Brain microvascular endothelial cell (primary cell): ENCODE measurements around the gene PTPRD.

Experiments used
- DNase-seq: peaks from one replicate; pipeline ENCODE4 v3.0.0-alpha.2; 2020
- H3K27ac ChIP-seq: fragments of 250-450 bp; sonication (Bioruptor Pico); 2 replicates; pipeline ENCODE4 v1.5.1; 2020; ENCODE audit warnings: mild to moderate bottlenecking, moderate library complexity
- H3K27me3 ChIP-seq: fragments of 250-450 bp; sonication (Bioruptor Pico); replicated peaks from 2 replicates; pipeline ENCODE4 v1.5.1; 2020; ENCODE audit warnings: mild to moderate bottlenecking
- H3K36me3 ChIP-seq: fragments of 250-450 bp; sonication (Bioruptor Pico); replicated peaks from 2 replicates; pipeline ENCODE4 v1.5.1; 2020; ENCODE audit warnings: mild to moderate bottlenecking
- H3K4me3 ChIP-seq: 2 replicates; pipeline ENCODE4 v1.5.1; 2011; ENCODE audit warnings: low read depth, mild to moderate bottlenecking, control low read depth, low read length, moderate library complexity
- CTCF ChIP-seq: IDR thresholded peaks from 2 replicates; pipeline ENCODE4 v1.5.1; 2011; ENCODE audit warnings: low read depth, mild to moderate bottlenecking, moderate library complexity, low read length, control low read depth, inconsistent platforms; ENCODE audit errors: missing control alignments
- in situ Hi-C: cut with HindIII; loops from 2 replicates; pipeline ENCODE4 v1.10.0; 2017; ENCODE audit warnings: low sequenced_read_pairs, low pct_ligation_motif_present

PTPRD gene

GRCh38 chr9:10260501-10260900 is 352.3 kb downstream of the PTPRD start:
- no peak overlapping the region for H3K4me3 ChIP-seq
- H3K27me3 ChIP-seq = no peaks in the 10 kb centered on the region
- in situ Hi-C loops = no loop called here
- no peak overlapping the region for H3K27ac ChIP-seq
- TF ChIP-seq CTCF = no peak
- no peaks in the 10 kb centered on the region for H3K36me3 ChIP-seq
- DNase-seq = no peak

GRCh38 chr9:10259668-10260067 is 353.1 kb downstream of the PTPRD start:
- in situ Hi-C loops = no loop called here
- no peak for TF ChIP-seq CTCF
- Histone ChIP-seq H3K27ac (no peak overlapping the region), H3K4me3 (no peak overlapping the region), H3K27me3 (no peaks in the 10 kb centered on the region), H3K36me3 (no peaks in the 10 kb centered on the region)
- no peak for DNase-seq

GRCh38 chr9:10255758-10256157 is 357.0 kb downstream of the PTPRD start:
- TF ChIP-seq CTCF = no peak
- Histone ChIP-seq H3K4me3 (no peak overlapping the region), H3K36me3 (no peaks in the 10 kb centered on the region), H3K27me3 (no peaks in the 10 kb centered on the region), H3K27ac (no peak overlapping the region)
- DNase-seq = no peak
- in situ Hi-C loops = no loop called here

- H3K4me3 ChIP-seq = no peak overlapping the region
- H3K27ac ChIP-seq = no peak overlapping the region
- H3K36me3 ChIP-seq = no peaks in the 10 kb centered on the region
- H3K27me3 ChIP-seq = no peaks in the 10 kb centered on the region
- in situ Hi-C loops = no loop called here
- no peak for TF ChIP-seq CTCF
- no peak for DNase-seq
These were observed 358.5 kb downstream of the PTPRD start for GRCh38 chr9:10254338-10254737.

- no peak for DNase-seq
- H3K27ac ChIP-seq = no peak overlapping the region
- in situ Hi-C loops = no loop called here
- H3K4me3 ChIP-seq = no peak overlapping the region
- H3K36me3 ChIP-seq = no peaks in the 10 kb centered on the region
- no peaks in the 10 kb centered on the region for H3K27me3 ChIP-seq
- no peak for TF ChIP-seq CTCF
These were observed 359.5 kb downstream of the PTPRD start for GRCh38 chr9:10253341-10253740.

GRCh38 chr9:10252174-10252573 is 360.6 kb downstream of the PTPRD start:
- in situ Hi-C loops = no loop called here
- Histone ChIP-seq H3K36me3 (no peaks in the 10 kb centered on the region), H3K4me3 (no peak overlapping the region), H3K27ac (peak overlapping the region; percentile 60), H3K27me3 (no peaks in the 10 kb centered on the region)
- peak; percentile 69 for DNase-seq
- no peak for TF ChIP-seq CTCF
